ENCODE measurements around the gene ERICH4. TPM values are rescaled to one million over a fixed set of nuclear protein-coding genes. Genes with fewer than 3 reads are reported as not detected.
"Not testable (repeated sequence)": the region's sequence is repeated elsewhere in the genome, so short reads cannot be mapped to it uniquely, and the experiment has no call there.

The ERICH4 gene, protein sequence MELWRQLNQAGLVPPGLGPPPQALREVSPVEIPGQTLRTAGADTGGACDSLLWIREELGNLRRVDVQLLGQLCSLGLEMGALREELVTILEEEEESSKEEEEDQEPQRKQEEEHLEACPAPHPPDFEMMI
- not detected for total RNA-seq
- long read RNA-seq, donor 1: 0 reads
- long read RNA-seq, donor 2: 0 reads

- intact Hi-C loops (cut with DNase I): no loop called here
- no peak for DNase-seq (ENCODE audit: low spot score)
Observed at GRCh38 chr19:41442473-41443355, at the start of gene ERICH4. ERICH4 (plus strand) TSS chr19:41443156; CDS start chr19:41443170, 14 bp downstream.

GRCh38 chr19:41395355-41395754 is 47.6 kb upstream of the ERICH4 start:
- intact Hi-C loops (cut with DNase I): no loop called here
- no peak for DNase-seq (ENCODE audit: low spot score)

DNA sequence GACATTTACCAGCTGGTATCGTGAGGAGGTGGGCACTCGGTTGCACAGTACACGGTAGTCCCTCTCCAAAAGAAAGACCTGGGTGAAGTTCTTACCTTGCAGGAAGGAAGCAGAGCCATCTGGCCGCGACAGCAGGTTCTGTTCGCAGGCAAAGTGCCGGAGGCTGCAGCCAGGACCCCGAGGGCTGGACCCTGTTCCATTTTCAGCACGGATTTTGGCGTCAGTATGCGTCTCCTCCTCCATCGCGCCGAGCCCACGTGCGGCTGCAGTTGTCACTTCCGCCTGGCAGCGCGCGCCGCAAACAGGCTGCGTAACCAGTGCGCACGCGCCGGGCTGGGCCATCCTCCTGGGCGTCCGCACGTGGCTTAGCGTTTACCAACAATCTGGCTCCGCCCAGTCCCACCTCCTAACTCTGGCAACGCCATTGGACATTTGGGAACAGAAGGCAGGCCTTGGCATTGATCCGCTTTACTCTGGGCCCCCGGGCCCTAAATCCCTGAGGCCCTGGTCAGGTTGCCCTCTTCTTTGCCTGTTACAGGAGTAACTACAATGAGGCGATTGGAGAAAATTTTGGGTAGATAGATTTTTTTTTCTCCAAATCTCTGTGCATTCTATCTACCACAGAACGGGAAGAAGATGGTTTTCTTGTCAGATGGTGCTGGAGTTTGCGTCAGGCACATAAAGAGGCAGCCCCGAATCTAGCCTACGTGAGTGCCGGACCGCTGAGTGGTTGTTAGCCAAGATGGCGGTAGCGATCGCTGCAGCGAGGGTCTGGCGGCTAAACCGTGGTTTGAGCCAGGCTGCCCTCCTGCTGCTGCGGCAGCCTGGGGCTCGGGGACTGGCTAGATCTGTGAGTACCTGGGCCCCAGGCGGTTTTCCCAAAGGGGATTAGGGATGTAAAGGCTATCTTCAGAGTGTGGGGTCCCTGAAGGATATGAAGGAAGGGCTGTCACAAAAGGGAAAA is 45.6 kb upstream of the ERICH4 start, which contains the start of the genes BCKDHA and EXOSC5:
Gene BCKDHA (plus strand): TSS at position 733 of the 964 bp plus-strand sequence. CDS start 10 bp downstream, at position 743.
Gene EXOSC5 (minus strand): TSS at position 274 of the 964 bp plus-strand sequence. CDS start 31 bp downstream, at position 243.
- peak; percentile 100 for DNase-seq (ENCODE audit: low spot score)
- intact Hi-C loops (cut with DNase I): no loop called here

DNA sequence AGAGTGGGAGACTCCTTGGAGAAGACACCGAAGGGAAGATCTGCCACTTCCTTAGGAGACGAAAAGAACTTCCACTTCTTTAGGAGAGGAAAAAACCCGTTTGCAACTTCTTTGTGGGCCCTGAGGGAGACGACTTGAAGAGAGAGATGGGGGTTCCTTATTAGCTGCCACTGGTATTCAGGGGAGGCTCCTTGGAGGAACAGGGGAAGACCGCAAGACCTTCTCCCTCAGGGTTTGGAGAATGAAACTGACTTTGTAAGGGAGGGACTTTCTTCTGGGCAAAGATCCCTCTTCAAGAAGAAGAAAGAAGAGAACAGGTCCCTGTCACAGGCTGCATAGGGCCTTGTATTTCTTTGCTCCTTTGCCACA is 44.9 kb upstream of the ERICH4 start:
- no peak for DNase-seq (ENCODE audit: low spot score)
- intact Hi-C loops (cut with DNase I): no loop called here

DNA sequence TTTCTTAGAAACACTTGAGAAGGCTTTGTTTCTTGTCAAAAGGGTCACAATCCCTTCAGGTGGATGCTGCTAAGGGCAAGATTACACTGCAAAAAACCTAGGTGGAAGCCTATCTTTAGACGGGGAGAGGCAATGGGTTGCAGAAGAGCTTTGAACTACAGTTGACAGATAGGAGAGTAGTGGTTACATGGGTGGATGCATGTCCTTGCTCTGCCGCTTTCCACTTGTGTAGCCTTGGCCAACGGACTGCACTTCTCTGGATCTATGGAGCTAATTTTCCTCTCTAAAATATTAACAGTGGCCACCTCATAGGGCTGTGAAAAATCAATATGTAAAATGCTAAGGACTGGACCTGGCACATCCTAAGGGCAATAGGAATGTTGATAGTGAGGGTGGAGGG is 44.4 kb upstream of the ERICH4 start:
- no peak for DNase-seq (ENCODE audit: low spot score)
- intact Hi-C loops (cut with DNase I): no loop called here

- intact Hi-C loops (cut with DNase I): no loop called here
- DNase-seq (ENCODE audit: low spot score): no peak
Observed at GRCh38 chr19:41399091-41399490, 43.9 kb upstream of the ERICH4 start.

DNA sequence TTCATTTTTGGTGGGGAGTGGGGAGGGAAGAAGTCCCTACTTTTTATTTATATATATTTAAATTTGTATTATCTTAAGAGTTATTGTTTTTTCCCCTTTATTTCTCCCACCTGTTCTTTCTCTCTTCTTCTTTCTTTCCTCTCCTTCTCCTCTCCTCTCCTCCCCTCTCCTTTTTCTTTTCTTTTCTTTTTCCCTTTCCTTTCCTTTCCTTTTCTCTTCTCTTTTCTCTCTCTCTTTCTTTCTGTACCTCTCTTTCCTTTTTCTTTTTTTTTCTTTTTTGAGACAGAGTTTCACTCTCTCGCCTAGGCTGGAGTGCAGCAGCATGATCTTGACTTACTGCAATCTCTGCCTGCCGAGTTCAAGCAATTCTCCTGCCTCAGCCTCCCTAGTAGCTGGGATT is 43.4 kb upstream of the ERICH4 start:
- no peak for DNase-seq (ENCODE audit: low spot score)
- intact Hi-C loops (cut with DNase I): no loop called here

GRCh38 chr19:41401483-41401882 is 41.5 kb upstream of the ERICH4 start:
- DNase-seq (ENCODE audit: low spot score): no peak
- intact Hi-C loops (cut with DNase I): no loop called here

GRCh38 chr19:41402010-41402409 is 40.9 kb upstream of the ERICH4 start:
- intact Hi-C loops (cut with DNase I): no loop called here
- no peak for DNase-seq (ENCODE audit: low spot score)

GRCh38 chr19:41403181-41403970 is 39.6 kb upstream of the ERICH4 start:
- intact Hi-C loops (cut with DNase I): no loop called here
- no peak for DNase-seq (ENCODE audit: low spot score)

DNA sequence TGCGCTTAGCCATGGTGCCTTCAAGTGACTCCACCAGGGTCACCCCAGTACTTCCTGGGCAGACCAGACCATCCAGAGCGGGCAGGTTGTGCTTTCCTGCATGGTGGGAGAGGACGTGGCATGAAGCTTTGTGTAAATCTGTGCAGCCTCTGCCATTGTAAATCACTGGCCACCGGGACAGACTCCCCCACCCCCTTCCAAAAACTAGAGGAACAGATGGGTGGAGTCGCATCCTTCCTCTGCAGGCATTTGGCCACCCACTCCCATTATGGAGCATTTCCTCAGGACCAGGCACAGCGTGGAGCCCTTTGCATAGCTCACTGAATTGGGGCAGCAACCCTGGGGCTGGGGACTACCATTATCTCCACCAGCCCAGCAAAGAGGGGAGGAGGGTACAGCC is 37.2 kb upstream of the ERICH4 start:
- intact Hi-C loops (cut with DNase I): no loop called here
- DNase-seq (ENCODE audit: low spot score): no peak

- intact Hi-C loops (cut with DNase I): no loop called here
- DNase-seq (ENCODE audit: low spot score): no peak
Observed at GRCh38 chr19:41407271-41407670, 35.7 kb upstream of the ERICH4 start.

GRCh38 chr19:41408256-41408655 is 34.7 kb upstream of the ERICH4 start:
- intact Hi-C loops (cut with DNase I): no loop called here
- no peak for DNase-seq (ENCODE audit: low spot score)

DNA sequence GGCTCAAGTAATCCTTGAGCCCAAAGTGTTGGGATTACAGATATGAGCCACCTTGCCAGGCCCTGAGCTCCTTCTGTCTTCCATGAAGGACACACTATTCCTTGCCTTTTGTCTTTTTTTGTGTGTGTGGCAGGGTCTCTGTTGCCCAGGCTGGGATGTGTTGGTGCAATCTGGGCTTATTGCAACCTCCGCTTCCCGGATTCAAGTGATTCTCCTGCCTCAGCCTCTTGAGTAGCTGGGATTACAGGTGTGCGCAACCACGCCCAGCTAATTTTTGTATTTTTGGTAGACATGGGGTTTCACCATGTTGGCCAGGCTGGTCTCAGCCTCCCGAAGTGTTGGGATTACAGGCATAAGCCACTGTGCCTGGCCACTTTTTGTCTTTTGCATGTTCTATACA is 34.1 kb upstream of the ERICH4 start:
- DNase-seq (ENCODE audit: low spot score); intact Hi-C loops (cut with DNase I): not testable (repeated sequence)

- DNase-seq (ENCODE audit: low spot score): no peak
- intact Hi-C loops (cut with DNase I): no loop called here
Observed at GRCh38 chr19:41409288-41409687, 33.7 kb upstream of the ERICH4 start.

DNA sequence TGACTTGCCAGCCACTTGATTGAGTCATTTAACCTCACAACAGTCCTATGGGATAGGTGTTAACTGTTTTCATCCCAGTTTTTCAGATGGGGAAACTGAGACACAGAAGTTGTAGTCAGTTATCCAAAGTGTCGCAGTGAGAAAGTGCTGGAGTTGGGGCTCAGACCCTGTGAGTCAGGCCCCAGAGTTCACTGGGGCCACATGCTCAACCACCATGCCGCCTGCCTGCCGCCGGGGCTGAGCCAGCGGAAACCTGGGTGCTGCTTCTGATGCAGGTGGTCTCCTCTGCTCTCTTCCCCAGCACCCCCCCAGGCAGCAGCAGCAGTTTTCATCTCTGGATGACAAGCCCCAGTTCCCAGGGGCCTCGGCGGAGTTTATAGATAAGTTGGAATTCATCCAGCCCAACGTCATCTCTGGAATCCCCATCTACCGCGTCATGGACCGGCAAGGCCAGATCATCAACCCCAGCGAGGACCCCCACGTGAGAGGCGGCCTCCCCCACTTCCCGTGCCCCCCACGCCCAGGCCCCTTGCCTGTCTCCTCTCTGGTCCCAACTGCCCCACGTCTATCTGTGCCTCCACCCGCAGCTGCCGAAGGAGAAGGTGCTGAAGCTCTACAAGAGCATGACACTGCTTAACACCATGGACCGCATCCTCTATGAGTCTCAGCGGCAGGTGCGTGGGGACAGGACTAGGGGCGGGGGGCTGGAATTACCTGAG is 32.5 kb upstream of the ERICH4 start:
- intact Hi-C loops (cut with DNase I): no loop called here
- no peak for DNase-seq (ENCODE audit: low spot score)

GRCh38 chr19:41411100-41411967 is 31.6 kb upstream of the ERICH4 start:
- intact Hi-C loops (cut with DNase I): no loop called here
- DNase-seq (ENCODE audit: low spot score): no peak

GRCh38 chr19:41411968-41412265 is 31.0 kb upstream of the ERICH4 start:
- intact Hi-C loops (cut with DNase I): no loop called here
- no peak for DNase-seq (ENCODE audit: low spot score)

Measured in posterior vena cava (tissue), 2 donors.